Measurements from ENCODE around the gene MAPKAPK3.
A peak's percentile ranks its signal among the peaks of the same experiment; 100 is the strongest.
"Not testable (repeated sequence)": the region's sequence is repeated elsewhere in the genome, so short reads cannot be mapped to it uniquely, and the experiment has no call there.

MAPKAPK3 gene

DNA sequence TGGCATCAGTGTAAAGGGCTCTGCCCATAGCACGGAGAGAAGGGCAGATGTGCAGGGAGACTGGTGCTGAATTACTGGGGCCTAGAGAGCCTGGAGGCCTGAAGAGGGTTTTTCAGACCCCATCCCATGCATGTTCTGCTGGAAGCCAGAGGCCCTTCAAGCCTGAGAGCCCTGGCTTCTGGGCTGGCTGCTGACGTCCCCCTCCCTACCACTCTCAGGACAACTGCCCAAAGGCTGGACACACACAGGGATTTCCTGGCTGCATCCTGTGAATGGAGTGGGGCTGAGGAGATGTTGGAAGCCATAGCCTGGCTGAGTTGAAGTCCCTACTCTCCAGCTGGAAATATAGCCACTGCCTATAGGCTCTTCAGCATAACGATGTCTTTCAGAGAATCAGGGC is 40.9 kb downstream of the MAPKAPK3 start:
- DNase-seq = no peak

DNA sequence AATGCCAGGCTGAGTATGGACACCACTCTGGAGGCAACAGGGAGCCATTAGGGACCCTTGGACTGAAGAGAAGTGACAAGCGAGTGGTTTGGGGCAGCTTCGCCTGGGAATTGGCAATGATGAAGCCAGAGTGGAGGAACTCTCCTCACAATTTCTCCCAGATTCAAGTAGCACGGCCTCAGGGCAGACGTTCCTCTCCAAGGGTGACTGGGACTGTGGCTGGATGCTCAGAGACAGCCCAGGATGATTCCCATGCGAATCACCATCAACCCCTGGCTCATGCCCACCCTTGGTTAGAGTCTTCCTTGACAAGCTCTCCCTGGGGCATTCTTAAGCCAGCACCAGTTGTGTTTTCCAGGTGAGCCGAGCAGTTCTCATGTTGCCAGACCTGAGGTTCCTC is 41.5 kb downstream of the MAPKAPK3 start:
- DNase-seq = no peak

DNA sequence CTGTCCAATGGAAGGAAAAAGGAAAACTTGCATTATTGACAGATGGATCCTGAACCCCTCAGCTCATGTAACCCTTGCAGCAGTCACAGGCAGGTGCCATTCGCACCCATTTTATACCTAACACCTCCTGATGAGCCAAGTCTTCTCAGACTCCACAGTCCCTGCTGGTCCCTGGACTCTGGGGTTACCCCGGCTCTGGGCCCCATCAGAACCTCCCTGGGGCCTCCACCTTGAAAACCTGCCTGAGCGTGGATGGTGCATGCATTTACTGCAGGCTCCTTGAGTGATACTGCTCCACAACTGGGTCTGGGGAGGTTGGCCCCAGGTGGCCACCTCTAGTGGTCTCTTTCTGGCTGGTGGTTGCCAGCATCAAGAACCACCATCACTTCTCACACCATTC is 41.9 kb downstream of the MAPKAPK3 start:
- no peak for DNase-seq

DNA sequence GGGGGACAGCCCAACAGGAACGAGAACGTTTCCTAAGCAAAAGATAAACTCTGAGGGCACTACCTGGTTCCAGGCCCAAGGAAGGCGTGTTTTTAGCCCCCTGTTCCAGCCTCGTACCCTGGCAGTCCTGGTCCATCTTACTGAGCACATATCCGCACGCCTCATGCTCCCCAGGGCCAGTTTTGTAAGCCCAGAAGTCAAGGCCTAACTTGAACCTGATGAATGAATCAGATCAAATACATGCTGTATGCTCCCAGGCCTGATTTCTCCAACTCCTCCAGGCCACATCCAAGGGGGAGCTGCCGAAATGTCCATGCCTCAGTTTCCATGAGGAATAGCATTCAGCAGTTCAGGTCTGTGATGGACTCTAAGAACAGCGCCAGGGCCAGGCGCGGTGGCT is 43.4 kb downstream of the MAPKAPK3 start:
- DNase-seq = no peak

DNA sequence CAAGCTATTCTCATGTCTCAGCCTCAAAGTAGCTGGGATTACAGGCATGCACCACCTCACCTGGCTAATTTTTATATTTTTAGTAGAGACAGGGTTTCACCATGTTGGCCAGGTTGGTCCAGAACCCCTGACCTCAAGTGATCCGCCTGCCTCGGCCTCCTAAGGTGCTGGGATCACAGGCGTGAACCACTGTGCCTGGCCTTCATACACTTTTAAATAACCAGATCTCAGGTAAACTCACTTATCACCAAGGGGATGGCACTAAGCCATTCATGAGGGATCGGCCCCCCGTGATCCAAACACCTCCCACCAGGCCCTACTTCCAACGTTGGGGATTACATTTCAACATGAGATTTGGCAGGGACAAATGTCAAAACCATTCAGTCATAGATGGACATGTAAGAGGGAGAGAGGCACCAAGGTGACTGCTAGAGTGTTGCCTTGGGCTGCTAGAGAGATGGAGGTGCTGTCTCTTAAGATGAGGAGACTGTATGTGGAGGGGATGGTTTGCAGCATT is 44.4 kb downstream of the MAPKAPK3 start:
- DNase-seq = no peak

DNA sequence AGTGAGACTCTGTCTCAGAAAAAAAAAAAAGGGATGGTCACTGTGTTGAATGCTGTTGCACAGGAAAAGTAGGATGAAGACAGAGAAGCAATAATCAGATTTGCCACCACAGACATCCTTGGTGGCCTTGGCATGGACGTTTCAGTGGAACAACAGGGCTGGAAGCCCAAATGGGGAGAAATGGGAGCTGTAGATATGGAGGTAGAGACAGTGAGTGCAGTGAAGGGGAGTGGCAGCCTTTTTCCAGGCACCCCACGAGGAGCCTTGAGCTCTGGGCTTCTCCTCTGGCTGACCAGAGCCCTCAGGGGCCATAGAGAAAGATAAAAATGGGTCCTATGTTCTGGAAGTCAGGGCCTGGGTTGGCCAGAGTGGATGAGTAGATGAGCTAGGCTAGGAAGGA is 45.5 kb downstream of the MAPKAPK3 start:
- DNase-seq = no peak

DNA sequence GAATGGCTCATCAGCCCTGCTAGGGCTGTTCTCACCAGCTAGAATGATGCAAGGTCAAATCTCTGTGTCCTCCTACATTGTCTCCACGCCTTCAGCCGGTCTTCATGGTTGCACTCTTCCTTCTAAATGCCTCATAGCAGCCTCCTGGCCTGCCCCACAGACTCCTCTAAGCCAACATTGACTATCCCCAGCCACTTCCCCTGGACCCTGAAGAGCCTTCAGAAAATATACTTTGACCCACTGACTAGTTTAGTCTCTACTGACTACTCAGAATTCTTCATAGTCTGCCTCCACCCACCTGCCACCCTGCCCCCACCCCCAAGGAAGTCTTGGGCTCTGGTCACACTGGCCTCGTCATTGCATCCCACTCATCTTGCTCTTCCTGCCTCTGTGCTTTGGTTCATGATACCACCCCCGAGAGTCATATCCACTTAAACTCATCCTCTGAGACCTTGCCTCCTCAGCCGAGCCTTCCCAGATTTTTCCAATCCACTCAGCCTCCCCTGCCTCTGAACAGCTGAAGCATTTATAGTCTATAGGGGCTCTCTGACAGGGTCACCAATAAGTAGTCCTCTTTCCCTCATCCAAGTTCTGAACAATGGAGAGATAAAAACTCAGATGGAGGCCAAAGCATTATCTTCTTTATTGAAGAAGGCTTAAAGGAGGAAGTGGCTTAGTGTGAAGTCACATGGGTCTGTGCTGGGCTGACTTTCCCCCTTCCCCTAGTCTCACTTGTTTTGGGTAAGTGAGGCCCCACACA is 48.3 kb downstream of the MAPKAPK3 start:
- no peak for DNase-seq

DNA sequence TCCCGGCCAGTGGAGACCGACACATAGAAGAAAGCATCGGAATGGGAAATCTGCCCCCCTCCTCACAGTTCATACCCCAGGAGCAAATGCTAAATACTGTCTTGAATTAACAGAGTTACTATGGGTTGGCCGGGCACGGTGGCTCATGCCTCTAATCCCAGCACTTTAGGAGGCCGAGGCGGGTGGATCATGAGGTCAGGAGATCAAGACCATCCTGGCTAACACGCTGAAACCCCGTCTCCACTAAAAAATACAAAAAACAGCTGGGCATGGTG is 48.8 kb downstream of the MAPKAPK3 start:
- not testable (repeated sequence) for DNase-seq

DNA sequence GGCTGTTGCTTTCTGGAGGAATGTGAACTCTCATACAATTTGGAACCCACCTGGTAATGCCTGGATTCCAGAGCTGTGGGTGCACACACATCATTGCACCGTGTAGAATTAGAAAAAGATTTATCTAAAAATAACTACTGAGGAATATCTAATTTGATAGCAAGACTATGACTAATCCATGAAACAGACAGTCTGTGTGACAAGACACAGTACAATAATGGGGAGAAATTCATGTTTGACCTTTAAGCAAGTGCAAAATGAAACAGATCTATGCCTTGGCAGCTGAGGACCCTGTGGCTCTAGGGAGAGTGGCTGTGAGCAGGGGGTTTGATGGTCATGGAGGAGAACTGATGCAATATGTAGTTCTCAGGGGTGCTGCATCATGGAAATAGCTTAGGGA is 49.9 kb downstream of the MAPKAPK3 start:
- DNase-seq = no peak

DNA sequence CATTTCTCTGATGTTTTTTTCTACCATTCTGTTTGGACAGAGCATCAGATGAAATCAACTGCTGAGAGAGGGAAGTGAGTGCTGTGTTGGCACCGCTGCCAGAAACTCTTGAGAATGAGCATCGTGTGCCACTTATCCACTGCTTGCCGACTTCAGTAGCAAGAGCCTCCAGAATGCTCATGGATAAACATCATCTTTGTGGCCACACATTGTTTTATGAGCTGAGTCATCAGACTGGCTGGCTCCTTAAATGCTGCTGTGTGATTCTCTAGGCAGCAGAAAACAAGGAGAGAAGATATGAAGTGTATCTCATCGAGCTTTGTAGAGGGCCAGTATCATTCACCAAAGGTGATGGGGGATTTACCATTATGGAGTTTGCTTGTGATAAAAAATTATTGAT is 54.4 kb downstream of the MAPKAPK3 start:
- DNase-seq = no peak

DNA sequence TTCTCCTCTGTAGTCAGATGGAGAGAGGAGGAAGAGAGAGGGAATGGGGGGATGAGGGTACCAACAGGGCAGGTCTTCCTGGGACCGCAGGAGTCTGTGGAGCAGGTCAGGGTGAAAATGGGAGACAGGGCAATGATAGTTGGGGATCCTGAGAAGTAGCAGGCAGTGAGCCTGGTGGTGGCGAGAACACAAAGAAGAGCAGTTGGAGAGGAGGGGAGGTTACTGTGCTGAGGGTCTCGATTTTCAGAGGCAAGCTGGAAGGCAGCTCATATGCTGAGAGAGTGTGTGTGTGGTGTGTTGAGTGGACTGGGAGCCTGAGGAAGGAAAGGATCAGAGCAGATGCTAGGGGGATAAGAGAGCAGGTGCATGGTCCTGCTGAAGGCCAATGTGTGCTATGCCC is 55.7 kb downstream of the MAPKAPK3 start:
- DNase-seq = no peak

DNA sequence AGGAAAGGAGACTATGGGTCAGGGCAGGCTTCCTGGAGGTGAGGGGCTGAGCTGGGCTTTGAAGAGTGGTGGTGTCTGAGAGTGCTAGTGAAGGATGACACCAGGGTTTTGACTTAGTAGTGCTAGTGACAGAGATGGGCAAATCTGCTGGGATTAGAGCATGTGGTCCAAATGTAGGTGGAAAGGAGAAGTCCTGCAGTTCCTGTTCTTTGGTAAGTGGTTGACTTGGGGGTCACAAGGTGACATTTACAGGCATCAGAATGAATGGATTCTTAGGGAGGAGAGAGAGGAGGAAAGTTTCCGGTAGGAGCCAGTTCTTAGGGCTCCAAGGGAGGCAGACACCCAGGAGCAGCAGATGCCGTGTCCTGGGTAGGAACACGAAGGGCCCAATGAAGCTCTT is 57.0 kb downstream of the MAPKAPK3 start:
- DNase-seq = no peak

DNA sequence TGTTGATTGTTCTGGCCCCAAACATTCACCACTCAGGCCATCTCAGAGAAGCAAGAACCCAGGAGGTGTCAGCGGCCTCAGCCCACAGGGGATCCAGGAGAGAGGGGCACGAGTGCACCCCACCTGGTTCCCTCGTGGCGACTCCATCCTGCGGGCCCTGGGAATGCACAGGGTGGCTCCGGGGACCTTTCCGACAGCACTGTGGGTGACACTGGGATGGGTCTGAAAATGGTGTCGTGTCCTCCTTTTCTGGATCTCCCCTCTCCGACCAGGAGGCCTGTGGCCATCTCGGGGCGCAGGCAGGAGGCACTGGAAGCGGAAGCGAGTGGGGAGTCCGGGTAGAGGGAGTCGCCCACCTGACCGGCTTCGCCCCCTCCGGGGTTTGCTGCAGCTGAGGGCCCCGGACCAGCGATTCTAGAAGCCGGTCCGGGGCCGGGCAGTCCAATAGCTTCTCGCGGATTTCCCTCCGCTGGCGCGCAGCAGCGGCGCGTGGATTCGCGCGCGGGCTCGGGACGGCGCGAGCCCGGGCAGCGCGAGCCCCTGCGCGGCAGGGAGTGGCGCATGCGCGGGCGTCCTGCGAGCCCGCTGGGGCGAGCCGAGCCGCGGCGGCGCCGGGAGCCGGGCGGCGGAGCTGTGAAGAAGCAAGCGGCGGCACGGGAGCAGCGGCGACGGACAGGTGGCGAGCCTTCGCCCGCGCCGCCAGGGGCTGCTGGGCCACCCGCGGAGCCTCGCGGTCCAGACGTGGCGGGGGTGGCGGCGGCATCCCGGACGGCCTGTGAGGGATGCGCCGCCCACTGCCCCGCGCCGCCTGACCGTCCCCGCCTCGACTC is 57.6 kb downstream of the MAPKAPK3 start, which contains the start of gene DOCK3:
Gene DOCK3, plus strand, starts transcription at position 579 of the 830 bp plus-strand sequence. CDS start 337 bp downstream, outside the sequence.
- DNase-seq = peak; percentile 34 to 82

DNA sequence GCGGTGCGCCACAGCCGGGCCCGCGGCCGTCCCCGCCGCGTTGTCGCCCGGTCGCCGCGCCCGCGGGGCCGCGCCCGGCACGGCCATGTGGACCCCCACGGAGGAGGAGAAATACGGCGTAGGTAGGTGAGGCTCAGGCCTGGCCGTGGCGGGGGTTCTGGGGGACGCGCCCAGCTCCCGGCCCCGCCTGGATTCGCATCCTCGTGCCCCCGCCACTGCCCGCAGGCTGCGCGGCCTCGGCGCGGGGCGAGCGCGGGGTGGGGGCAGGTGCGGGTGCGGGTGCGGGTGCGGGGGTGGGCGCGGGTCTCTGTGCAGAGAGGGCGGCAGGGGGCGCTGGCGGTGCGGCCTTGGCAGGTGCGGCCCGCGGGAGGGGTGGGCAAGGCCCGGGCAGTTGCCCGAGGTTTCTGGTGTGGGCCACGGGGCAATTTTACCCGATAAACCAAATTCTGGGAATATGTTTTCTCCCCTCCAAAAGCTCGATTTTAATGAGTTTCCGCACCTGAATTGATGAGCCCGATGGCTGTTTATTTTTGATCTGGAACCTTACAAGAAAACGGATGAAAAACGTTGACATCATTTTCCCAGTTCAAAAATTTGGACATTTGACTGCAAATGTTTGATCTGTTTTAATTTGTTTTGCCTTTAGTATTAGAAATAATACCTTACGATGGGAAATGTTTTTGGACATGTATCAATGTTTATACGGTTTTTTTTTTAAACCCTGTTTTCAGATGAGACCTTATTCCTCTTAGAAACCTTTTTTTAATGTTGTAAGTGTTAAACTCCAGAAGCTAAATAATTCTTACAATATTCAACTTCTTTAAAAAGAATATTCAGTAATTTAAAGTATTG is 58.5 kb downstream of the MAPKAPK3 start:
- DNase-seq = peak in 1 of 2 experiments; percentile 76

DNA sequence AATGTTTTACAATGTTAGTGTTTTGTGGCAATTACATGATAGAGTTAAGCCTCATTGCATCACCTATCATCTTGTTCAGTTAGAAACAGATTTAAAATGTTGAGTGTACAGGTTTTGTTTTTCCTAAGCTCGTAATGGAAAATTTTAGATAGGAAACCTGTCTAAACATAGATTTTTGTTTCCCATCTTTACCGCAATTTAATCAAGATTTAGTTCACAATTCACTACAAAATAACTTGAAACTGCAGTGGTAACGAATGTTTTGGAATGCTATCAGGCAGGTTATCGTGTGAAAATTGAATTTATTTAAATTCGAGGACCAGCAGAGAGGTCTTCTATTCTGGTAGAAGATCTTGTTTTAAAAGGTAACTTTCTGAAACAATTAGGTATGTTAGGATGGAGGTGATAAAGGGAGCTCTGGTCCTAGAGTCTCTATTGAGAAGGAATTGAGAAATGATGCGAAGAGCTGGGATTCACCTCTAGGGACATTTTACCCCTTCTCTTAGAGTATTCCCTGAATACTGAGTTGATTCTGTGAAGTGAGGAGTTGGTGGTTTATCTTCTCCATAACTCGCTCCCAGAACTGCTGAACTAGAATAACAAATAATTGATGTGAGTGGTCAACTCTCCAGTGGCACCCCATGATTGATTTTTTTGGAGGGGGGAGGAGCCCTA is 59.2 kb downstream of the MAPKAPK3 start:
- peak in 1 of 2 experiments; percentile 30 for DNase-seq

DNA sequence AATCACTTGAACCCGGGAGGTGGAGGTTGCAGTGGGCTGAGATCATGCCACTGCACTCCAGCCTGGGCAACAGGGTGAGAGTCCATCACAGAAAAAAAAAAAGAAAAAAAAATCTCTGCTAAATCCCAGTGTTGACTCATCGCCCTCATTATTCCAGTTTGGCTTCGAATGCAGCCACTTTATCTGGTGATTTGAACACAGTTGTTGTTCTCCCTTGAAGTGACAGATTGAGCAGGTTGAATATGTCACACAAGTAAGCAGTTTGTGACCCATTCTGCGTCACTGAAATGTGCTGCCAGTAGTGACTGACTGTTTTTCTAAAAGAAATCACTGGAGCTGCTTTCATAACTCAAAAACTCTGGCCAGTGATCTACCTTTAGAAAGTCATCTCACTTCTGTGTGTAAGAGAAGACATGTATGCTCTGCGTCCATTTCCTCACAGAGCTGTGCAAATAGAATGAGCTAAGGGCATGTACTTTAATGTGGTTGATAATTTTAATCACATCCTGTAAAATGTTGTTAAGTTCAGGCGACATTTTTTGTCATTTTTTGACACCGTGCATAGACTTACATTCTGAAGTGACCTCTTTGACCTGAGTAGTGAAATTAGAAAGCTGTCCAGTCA is 70.3 kb downstream of the MAPKAPK3 start:
- DNase-seq = no peak

DNA sequence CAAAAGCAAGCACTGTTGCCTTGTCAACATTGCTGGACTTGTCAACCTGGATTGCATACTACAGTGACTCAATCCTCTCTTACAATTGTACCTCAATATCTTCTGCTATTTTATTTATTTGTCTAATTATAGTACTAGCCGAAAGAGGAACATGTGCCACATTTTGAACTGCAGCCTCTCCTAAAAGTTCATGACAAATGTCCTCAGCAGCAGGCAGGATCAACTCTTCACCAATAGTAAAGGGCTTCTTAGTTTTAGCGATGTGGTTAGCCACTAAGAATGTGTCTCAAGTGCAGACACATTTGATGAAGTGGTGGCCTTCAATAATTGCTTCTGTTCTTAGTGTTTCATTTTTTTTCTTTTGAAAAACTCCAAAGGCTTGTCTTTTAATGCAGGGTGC is 71.0 kb downstream of the MAPKAPK3 start:
- no peak for DNase-seq

DNA sequence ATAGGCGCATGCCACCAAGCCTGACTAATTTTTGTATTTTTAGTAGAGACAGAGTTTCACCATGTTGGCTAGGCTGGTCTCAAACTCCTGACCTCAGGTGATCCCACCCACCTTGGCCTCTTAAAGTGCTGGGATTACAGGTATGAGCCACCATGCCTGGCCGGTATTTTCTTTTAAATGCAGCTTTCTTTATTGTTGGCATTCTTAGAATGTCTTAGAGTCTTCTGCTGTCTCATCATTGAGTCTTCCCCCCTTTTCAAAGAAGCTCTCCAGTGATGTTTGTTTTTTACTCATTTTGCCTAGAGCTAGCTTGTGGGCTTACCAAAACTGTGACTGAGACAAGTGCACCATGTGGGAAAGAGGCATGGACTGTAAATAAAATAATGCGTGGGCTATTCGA is 71.7 kb downstream of the MAPKAPK3 start:
- DNase-seq = not testable (repeated sequence)

DNA sequence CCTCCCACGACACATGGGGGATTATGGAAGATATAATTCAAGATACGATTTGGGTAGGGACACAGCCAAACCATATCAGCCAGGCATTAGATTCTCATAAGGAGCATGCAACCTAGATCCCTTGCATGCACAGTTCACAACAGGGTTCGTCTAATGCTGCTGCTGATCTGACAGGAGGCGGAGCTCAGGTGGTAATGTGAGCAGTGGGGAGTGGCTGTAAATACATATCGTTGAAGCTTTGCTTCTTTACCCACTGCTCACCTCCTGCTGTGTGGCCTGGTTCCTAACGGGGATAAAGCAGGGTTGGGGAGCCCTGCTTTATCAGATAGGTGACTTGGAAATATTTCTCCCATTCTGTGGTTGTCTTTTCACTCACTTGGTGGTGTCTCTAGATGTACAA is 72.6 kb downstream of the MAPKAPK3 start:
- DNase-seq = no peak

DNA sequence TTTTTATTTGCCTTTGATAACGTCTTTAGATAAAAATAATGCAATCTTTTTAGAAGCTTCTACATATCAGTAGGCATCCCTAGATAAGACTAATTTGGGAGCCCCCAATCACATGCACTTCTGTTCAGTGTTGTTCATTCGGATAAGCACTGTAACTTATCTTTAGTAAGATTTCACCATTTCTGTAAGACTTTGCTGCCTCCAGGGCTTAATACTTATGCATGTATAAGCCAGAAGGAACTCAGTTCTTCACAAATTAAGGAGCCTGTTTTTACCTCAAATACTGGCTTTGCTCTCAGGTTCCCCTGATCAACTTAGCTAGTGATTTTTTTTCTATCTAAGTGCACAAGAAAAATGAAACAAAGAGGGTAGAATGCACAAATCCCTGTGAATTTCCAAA is 78.1 kb downstream of the MAPKAPK3 start:
- no peak for DNase-seq

DNA sequence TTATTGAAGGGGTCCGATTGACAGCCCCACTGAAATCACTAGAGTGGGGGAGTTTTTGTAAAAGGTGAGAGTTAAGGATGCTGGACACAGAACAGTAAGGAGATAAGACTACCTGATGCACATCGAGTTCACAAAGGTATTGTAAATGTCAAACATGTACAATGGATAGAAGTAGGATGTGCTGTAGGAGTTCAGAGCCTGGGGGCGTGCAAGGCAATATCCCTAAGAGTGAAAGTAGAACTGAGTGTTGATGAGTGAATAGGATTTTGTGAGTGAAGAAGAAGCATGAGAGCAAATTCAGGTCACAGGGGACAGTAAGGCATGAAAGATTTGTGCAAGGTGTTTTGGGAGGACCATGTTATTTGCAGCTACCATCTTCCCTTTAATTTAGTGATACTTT is 79.3 kb downstream of the MAPKAPK3 start:
- no peak for DNase-seq

DNA sequence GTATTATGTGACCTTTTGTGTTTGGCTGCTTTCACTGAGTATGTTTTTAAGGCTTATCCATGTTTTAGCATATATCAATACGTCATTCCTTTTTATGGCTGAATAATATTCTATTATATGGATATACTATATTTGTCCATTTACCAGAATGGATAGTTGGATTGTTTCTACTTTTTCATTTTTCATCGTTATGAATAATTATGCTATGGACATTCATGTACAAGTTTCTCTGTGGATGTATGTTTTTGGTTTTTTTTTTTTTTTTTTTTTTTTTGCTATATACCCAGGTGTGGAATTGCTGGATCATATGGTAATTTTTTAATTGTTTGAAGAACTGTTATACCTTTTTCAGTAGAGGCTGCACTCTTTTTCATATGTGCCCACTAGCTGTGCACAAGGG is 81.3 kb downstream of the MAPKAPK3 start:
- DNase-seq = no peak
